Esophagus muscularis mucosa (tissue), 4 donors: ENCODE data around the gene KAZN. TPM values are rescaled to one million over a fixed set of nuclear protein-coding genes. Genes with fewer than 3 reads are reported as not detected.

Experiments
- DNase-seq: peaks from one replicate; pipeline ENCODE4 v3.0.0-alpha.2; 2017; ENCODE audit errors: extremely low spot score
- H3K27ac ChIP-seq, 4 donors: fragments of 200-600 bp; sonication (generic); replicated peaks in 1 of 4; 1 replicate in 3 of 4; 2 replicates in 1 of 4; pipeline ENCODE4 v1.5.1; 2016 to 2019; ENCODE audit warnings: mild to moderate bottlenecking in 1 of 4
- H3K27me3 ChIP-seq, 4 donors: fragments of 200-600 bp; sonication (generic); one replicate each; pipeline versions ENCODE4 v1.5.1 to v1.6.0; 2016 to 2019
- H3K36me3 ChIP-seq, 4 donors: fragments of 200-600 bp; sonication (generic); one replicate each; pipeline ENCODE4 v1.5.1; 2016 to 2019
- H3K4me1 ChIP-seq, 4 donors: fragments of 200-600 bp; sonication (generic); one replicate each; pipeline ENCODE4 v1.5.1; 2016 to 2019
- H3K4me3 ChIP-seq, 4 donors: fragments of 200-600 bp; sonication (generic); 1 replicate in 2 of 4; 2 replicates in 2 of 4; pipeline ENCODE4 v1.5.1; 2016 to 2019; ENCODE audit warnings: mild to moderate bottlenecking in 4 of 4, moderate library complexity in 1 of 4
- H3K9me3 ChIP-seq, 4 donors: fragments of 200-600 bp; sonication (generic); 1 replicate in 3 of 4; 2 replicates in 1 of 4; pipeline ENCODE4 v1.5.1; 2016 to 2019
- CTCF ChIP-seq, 3 experiments: fragments of 200-600 bp in 2 of 3; fragments of 450-650 bp in 1 of 3; sonication (generic) in 2 of 3; IDR thresholded peaks; one replicate each; pipeline ENCODE4 v1.5.1; 2017 to 2019; ENCODE audit warnings: antibody characterized with exemption in 3 of 3, mild to moderate bottlenecking in 2 of 3, moderate library complexity in 1 of 3
- EP300 ChIP-seq: sonication (generic); formaldehyde crosslinking; IDR thresholded peaks from one replicate; pipeline ENCODE4 v1.6.1; 2017; ENCODE audit warnings: antibody characterized with exemption
- POLR2A ChIP-seq: fragments of 450-650 bp; IDR thresholded peaks from one replicate; pipeline ENCODE4 v1.6.1; 2017; ENCODE audit warnings: antibody characterized with exemption, moderate library complexity, mild to moderate bottlenecking, low read depth
- POLR2AphosphoS5 ChIP-seq, 2 donors: sonication (generic); formaldehyde crosslinking; IDR thresholded peaks; one replicate each; pipeline ENCODE4 v1.6.1; 2017; ENCODE audit warnings: antibody characterized with exemption in 2 of 2
- WGBS: methylation state at CpG from one replicate; pipeline ENCODE4 v1.1.5; 2018; 5-methylcytosine and 5-hydroxymethylcytosine counted together
- intact Hi-C: fragments of 100-400 bp; cut with DNase I; formaldehyde crosslinking; loops from one replicate; pipeline ENCODE4 v1.15.1; 2023
- total RNA-seq, 4 donors: library from RNA; depleted of rRNA; stranded (reverse); fragments of >200 nt; gene quantifications; one replicate each; pipeline versions ENCODE4 v1.1.0 to v1.2.1, GENCODE V29; 2016

KAZN gene
- total RNA-seq, 4 donors from 2014 or later, result 9.9 to 14.1 (median 11.9) TPM

GRCh38 chr1:14841456-14841855 is 243.0 kb downstream of the KAZN start:
- H3K4me1 ChIP-seq, result peaks cover 0 to 11% (median 6%) of the 10 kb centered on the region in 4 donors
- peaks cover 0 to 24% (median 15%) of the 10 kb centered on the region in 4 donors for H3K9me3 ChIP-seq
- DNase-seq, result no peak
- TF ChIP-seq CTCF (IDR thresholded peaks at IDR 0.05) (no peak), EP300 (no peak), POLR2A (no peak), POLR2AphosphoS5 (IDR thresholded peaks at IDR 0.05) (no peak)
- no peak overlapping the region for H3K27ac ChIP-seq
- 85% methylated on average over 2 of the region's 2 CpGs for WGBS
- no peaks in the 10 kb centered on the region for H3K27me3 ChIP-seq
- no peaks in the 10 kb centered on the region for H3K36me3 ChIP-seq
- no peak overlapping the region for H3K4me3 ChIP-seq
- intact Hi-C loops, result no loop called here

- Histone ChIP-seq H3K27ac (no peak overlapping the region), H3K36me3 (no peaks in the 10 kb centered on the region), H3K27me3 (no peaks in the 10 kb centered on the region), H3K4me3 (no peak overlapping the region), H3K9me3 (peaks cover 0 to 24% (median 15%) of the 10 kb centered on the region in 4 donors), H3K4me1 (peaks cover 0 to 11% (median 6%) of the 10 kb centered on the region in 4 donors)
- DNase-seq, result no peak
- TF ChIP-seq CTCF (IDR thresholded peaks at IDR 0.05), result no peak
- intact Hi-C loops, result no loop called here
Measured at GRCh38 chr1:14841951-14842350, 243.5 kb downstream of the KAZN start.

- DNase-seq, result no peak
- H3K9me3 ChIP-seq, result peaks cover 0 to 24% (median 15%) of the 10 kb centered on the region in 4 donors
- no peak for TF ChIP-seq CTCF (IDR thresholded peaks at IDR 0.05)
- TF ChIP-seq POLR2A, result no peak
- no peak for TF ChIP-seq POLR2AphosphoS5 (IDR thresholded peaks at IDR 0.05)
- no peak for TF ChIP-seq EP300
- no peaks in the 10 kb centered on the region for H3K27me3 ChIP-seq
- intact Hi-C loops, result no loop called here
- H3K4me1 ChIP-seq, result peaks cover 0 to 11% (median 6%) of the 10 kb centered on the region in 4 donors
- 40% methylated on average over 4 of the region's 4 CpGs for WGBS
- H3K27ac ChIP-seq, result no peak overlapping the region
- no peak overlapping the region for H3K4me3 ChIP-seq
- no peaks in the 10 kb centered on the region for H3K36me3 ChIP-seq
Measured at GRCh38 chr1:14842361-14842760, 243.9 kb downstream of the KAZN start.

- H3K27ac ChIP-seq, result peak overlapping the region in 3 of 4 donors; percentile 17 to 39 (median 34)
- no peak overlapping the region for H3K4me3 ChIP-seq
- intact Hi-C loops, result no loop called here
- 76% methylated on average over 2 of the region's 2 CpGs for WGBS
- H3K27me3 ChIP-seq, result no peaks in the 10 kb centered on the region
- TF ChIP-seq POLR2AphosphoS5 (IDR thresholded peaks at IDR 0.05) (no peak), POLR2A (no peak), EP300 (no peak), CTCF (IDR thresholded peaks at IDR 0.05) (no peak)
- H3K36me3 ChIP-seq, result no peaks in the 10 kb centered on the region
- H3K9me3 ChIP-seq, result peaks cover 0 to 24% (median 15%) of the 10 kb centered on the region in 4 donors
- DNase-seq, result no peak
- peaks cover 0 to 11% (median 6%) of the 10 kb centered on the region in 4 donors for H3K4me1 ChIP-seq
Measured at GRCh38 chr1:14842891-14843290, 244.4 kb downstream of the KAZN start.

GRCh38 chr1:14843525-14843924 is 245.0 kb downstream of the KAZN start:
- TF ChIP-seq EP300, result no peak
- no peak for TF ChIP-seq POLR2AphosphoS5 (IDR thresholded peaks at IDR 0.05)
- no peak for TF ChIP-seq POLR2A
- no peak for TF ChIP-seq CTCF (IDR thresholded peaks at IDR 0.05)
- H3K27ac ChIP-seq, result peak overlapping the region in 3 of 4 donors; percentile 17 to 39 (median 34)
- no peaks in the 10 kb centered on the region for H3K27me3 ChIP-seq
- H3K36me3 ChIP-seq, result no peaks in the 10 kb centered on the region
- WGBS, result 33% methylated on average over 6 of the region's 6 CpGs
- no peak overlapping the region for H3K4me3 ChIP-seq
- H3K4me1 ChIP-seq, result peaks cover 0 to 11% (median 6%) of the 10 kb centered on the region in 4 donors
- no peak for DNase-seq
- intact Hi-C loops, result no loop called here
- peaks cover 0 to 24% (median 15%) of the 10 kb centered on the region in 4 donors for H3K9me3 ChIP-seq
